ENCODE data around the gene BTBD7.

GRCh38 chr14:93212432-93212831, 120.4 kb downstream of the BTBD7 start:
- TF ChIP-seq POLR2A (IDR thresholded peaks at IDR 0.05; ENCODE audit: low read length) (no peak), GATA1 (IDR thresholded peaks at IDR 0.05; ENCODE audit: low read depth, low read length) (no peak)

All from erythroblast (primary cell).